GM12878 (cell line): ENCODE results near the gene SUPT3H. TPM values are rescaled to one million over a fixed set of nuclear protein-coding genes. Genes with fewer than 3 reads are reported as not detected.
"Not testable (repeated sequence)": the region's sequence is repeated elsewhere in the genome, so short reads cannot be mapped to it uniquely, and the experiment has no call there.

Source experiments
- ATAC-seq: fragments of 200-7000 bp; cut with Tn5 transposase; 3 replicates; pipeline ENCODE4 v1.9.1; 2020; ENCODE audit warnings: mild to moderate bottlenecking, moderate library complexity
- BruUV-seq: library from RNA; stranded (reverse); fragments of 400-500 nt; replicated peaks from 2 replicates; lab custom pipeline; 2021; lab: Mats Ljungman, UMichigan
- CTCF ChIA-PET: fragments of 300-600 bp; sonication (Branson Sonifier 250); formaldehyde crosslinking; extraction: SDS; loops from one replicate; lab custom pipeline; 2021; ENCODE audit warnings: inconsistent platforms; lab: Yijun Ruan, JAX
- POLR2A ChIA-PET: fragments of 350-600 bp; formaldehyde crosslinking; extraction: SDS; loops from one replicate; lab custom pipeline; 2021; ENCODE audit warnings: inconsistent platforms; lab: Charles Lee
- RAD21 ChIA-PET: fragments of 300-600 bp; sonication (Branson Sonifier 250); formaldehyde crosslinking; loops from one replicate; lab custom pipeline; 2023; ENCODE audit warnings: antibody characterized with exemption; ENCODE audit not compliant: unreplicated experiment; lab: Charles Lee
- SMC1A ChIA-PET: fragments of 300-600 bp; sonication (Branson Sonifier 250); formaldehyde crosslinking; loops from one replicate; lab custom pipeline; 2023; ENCODE audit not compliant: unreplicated experiment, uncharacterized antibody; lab: Charles Lee
- DNase-seq: peaks from one replicate; pipeline ENCODE4 v3.0.0-alpha.2; 2011; ENCODE audit warnings: low read depth, low spot score
- FAIRE-seq: peaks from 3 replicates; lab custom pipeline; 2011; peaks lifted over from hg19 to GRCh38; lab: Jason Lieb, UNC
- H2AFZ ChIP-seq: 2 replicates; pipeline ENCODE4 v1.6.0; 2011; ENCODE audit warnings: low read depth, low read length, control low read depth; ENCODE audit not compliant: control insufficient read depth
- H3K27ac ChIP-seq: 2 replicates; pipeline ENCODE4 v1.5.1; 2011; ENCODE audit warnings: control low read depth; ENCODE audit not compliant: control insufficient read depth, insufficient read depth
- H3K27me3 ChIP-seq, 2 experiments: replicated peaks in 1 of 2; 2 replicates each; pipeline versions ENCODE4 v1.6.0 to v1.6.1; 2011; ENCODE audit warnings: low read length in 1 of 2; ENCODE audit not compliant: control insufficient read depth in 2 of 2, insufficient read depth in 2 of 2
- H3K36me3 ChIP-seq, 2 experiments: 2 replicates each; pipeline ENCODE4 v1.5.1; 2011; ENCODE audit warnings: low read length in 1 of 2; ENCODE audit not compliant: control insufficient read depth in 2 of 2, insufficient read depth in 2 of 2
- H3K4me1 ChIP-seq: 2 replicates; pipeline ENCODE4 v1.6.1; 2011; ENCODE audit warnings: mild to moderate bottlenecking, low read length, moderate library complexity, mixed read lengths; ENCODE audit not compliant: control insufficient read depth, insufficient read depth
- H3K4me2 ChIP-seq: 2 replicates; pipeline ENCODE4 v1.6.0; 2011; ENCODE audit warnings: control low read depth; ENCODE audit not compliant: control insufficient read depth, insufficient read depth
- H3K4me3 ChIP-seq: fragments of 200-600 bp; sonication (generic); 2 replicates; pipeline ENCODE4 v1.5.1; 2016
- H3K79me2 ChIP-seq: 2 replicates; pipeline ENCODE4 v1.6.0; 2011; ENCODE audit warnings: low read length; ENCODE audit not compliant: control insufficient read depth, insufficient read depth
- H3K9ac ChIP-seq: 2 replicates; pipeline ENCODE4 v1.8.0; 2011; ENCODE audit warnings: low read length, control low read depth, mixed read lengths; ENCODE audit not compliant: control insufficient read depth, insufficient read depth
- H3K9me3 ChIP-seq: replicated peaks from 3 replicates; pipeline ENCODE4 v1.5.1; 2011; ENCODE audit warnings: mild to moderate bottlenecking, low read length; ENCODE audit not compliant: control insufficient read depth, insufficient read depth
- H4K20me1 ChIP-seq: 2 replicates; pipeline ENCODE4 v1.6.0; 2011; ENCODE audit not compliant: control insufficient read depth, insufficient read depth
- FOXK2 ChIP-seq: fragments of 450-650 bp; IDR thresholded peaks from 2 replicates; pipeline ENCODE4 v1.6.1; 2017; ENCODE audit warnings: mild to moderate bottlenecking, moderate library complexity
- GATAD2B ChIP-seq: fragments of 450-650 bp; conservative IDR thresholded peaks from 2 replicates; pipeline ENCODE4 v1.6.1; 2017; ENCODE audit warnings: low read depth, mild to moderate bottlenecking, moderate library complexity
- MYB ChIP-seq: fragments of 150-350 bp; IDR thresholded peaks from 2 replicates; pipeline ENCODE4 v1.6.1; 2014; ENCODE audit warnings: mild to moderate bottlenecking, low read depth, low read length, borderline replicate concordance
- SMARCA5 ChIP-seq: fragments of 450-650 bp; IDR thresholded peaks from 2 replicates; pipeline ENCODE4 v1.6.1; 2017; ENCODE audit warnings: mild to moderate bottlenecking
- WGBS: methylation state at CpG from one replicate; pipeline ENCODE4 v1.1.6; 2016; ENCODE audit warnings: low lambda C conversion rate; ENCODE audit not compliant: insufficient replicate concordance, insufficient coverage; ENCODE audit errors: missing lambda C conversion rate; 5-methylcytosine and 5-hydroxymethylcytosine counted together
- in situ Hi-C: fragments of 300-500 bp; cut with MboI; formaldehyde crosslinking; loops from 9 replicates; pipeline ENCODE4 v1.14.3; 2018; ENCODE audit warnings: mixed read lengths
- intact Hi-C: fragments of 100-400 bp; cut with micrococcal nuclease; formaldehyde crosslinking; loops from one replicate; pipeline ENCODE4 v1.14.2; 2022; ENCODE audit not compliant: unreplicated experiment
- polyA plus RNA-seq, 11 experiments: library from polyadenylated mRNA; depleted of rRNA in 4 of 11; unstranded in 6 of 11; stranded (reverse) in 5 of 11; fragments of >200 nt; fragmentation: Nextera tagmentation in 4 of 11; fragmentation: Illumina TruSeq in 1 of 11; extraction: Ambion mirVana in 4 of 11; extraction: Trizol in 1 of 11; gene quantifications; 1 replicate in 1 of 11; 2 replicates in 10 of 11; pipeline versions ENCODE4 v1.2.1 to v1.2.3, GENCODE V29; 2011 to 2016; ENCODE audit warnings: inconsistent platforms in 2 of 11, missing spikeins in 2 of 11, low read depth in 1 of 11
- total RNA-seq, 4 experiments: library from RNA; depleted of rRNA in 3 of 4; stranded (reverse); fragments of >200 nt in 3 of 4; fragmentation: Illumina TruSeq in 1 of 4; extraction: Trizol in 1 of 4; gene quantifications; 2 replicates each; pipeline versions ENCODE4 v1.2.1 to v1.2.3, GENCODE V29; 2013 to 2021
- TF ChIP-seq, protein P1 (sequence below): IDR thresholded peaks from 2 replicates; pipeline ENCODE4 v1.6.1; 2012; ENCODE audit warnings: low read length, inconsistent platforms
- TF ChIP-seq, protein P2 (sequence below): fragments of 450-650 bp; IDR thresholded peaks from 2 replicates; pipeline ENCODE4 v1.6.1; 2017; ENCODE audit warnings: mild to moderate bottlenecking, low read depth, inconsistent platforms; ENCODE audit not compliant: poor library complexity, severe bottlenecking
- TF ChIP-seq, protein P3 (sequence below): fragments of 450-650 bp; formaldehyde crosslinking; IDR thresholded peaks from 2 replicates; pipeline ENCODE4 v1.5.0; 2022; ENCODE audit warnings: mild to moderate bottlenecking, missing genetic modification characterization

The SUPT3H gene
- total and polyA plus RNA-seq, 10 of the 15 experiments (the other 5 are each of a cell fraction or from before 2014, with no cell fraction given), result 0.51 to 3.7 (median 2.0) TPM

GRCh38 chr6:45289751-45290514 lies 87.8 kb downstream of the SUPT3H start (continued):
- TF ChIP-seq, protein P1, sequence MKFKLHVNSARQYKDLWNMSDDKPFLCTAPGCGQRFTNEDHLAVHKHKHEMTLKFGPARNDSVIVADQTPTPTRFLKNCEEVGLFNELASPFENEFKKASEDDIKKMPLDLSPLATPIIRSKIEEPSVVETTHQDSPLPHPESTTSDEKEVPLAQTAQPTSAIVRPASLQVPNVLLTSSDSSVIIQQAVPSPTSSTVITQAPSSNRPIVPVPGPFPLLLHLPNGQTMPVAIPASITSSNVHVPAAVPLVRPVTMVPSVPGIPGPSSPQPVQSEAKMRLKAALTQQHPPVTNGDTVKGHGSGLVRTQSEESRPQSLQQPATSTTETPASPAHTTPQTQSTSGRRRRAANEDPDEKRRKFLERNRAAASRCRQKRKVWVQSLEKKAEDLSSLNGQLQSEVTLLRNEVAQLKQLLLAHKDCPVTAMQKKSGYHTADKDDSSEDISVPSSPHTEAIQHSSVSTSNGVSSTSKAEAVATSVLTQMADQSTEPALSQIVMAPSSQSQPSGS, result no peak
- no peak for TF ChIP-seq SMARCA5
- TF ChIP-seq GATAD2B, result no peak
- TF ChIP-seq, protein P2, sequence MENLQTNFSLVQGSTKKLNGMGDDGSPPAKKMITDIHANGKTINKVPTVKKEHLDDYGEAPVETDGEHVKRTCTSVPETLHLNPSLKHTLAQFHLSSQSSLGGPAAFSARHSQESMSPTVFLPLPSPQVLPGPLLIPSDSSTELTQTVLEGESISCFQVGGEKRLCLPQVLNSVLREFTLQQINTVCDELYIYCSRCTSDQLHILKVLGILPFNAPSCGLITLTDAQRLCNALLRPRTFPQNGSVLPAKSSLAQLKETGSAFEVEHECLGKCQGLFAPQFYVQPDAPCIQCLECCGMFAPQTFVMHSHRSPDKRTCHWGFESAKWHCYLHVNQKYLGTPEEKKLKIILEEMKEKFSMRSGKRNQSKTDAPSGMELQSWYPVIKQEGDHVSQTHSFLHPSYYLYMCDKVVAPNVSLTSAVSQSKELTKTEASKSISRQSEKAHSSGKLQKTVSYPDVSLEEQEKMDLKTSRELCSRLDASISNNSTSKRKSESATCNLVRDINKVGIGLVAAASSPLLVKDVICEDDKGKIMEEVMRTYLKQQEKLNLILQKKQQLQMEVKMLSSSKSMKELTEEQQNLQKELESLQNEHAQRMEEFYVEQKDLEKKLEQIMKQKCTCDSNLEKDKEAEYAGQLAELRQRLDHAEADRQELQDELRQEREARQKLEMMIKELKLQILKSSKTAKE, result no peak
- no peak for TF ChIP-seq MYB
- TF ChIP-seq FOXK2, result no peak
- TF ChIP-seq, protein P3, sequence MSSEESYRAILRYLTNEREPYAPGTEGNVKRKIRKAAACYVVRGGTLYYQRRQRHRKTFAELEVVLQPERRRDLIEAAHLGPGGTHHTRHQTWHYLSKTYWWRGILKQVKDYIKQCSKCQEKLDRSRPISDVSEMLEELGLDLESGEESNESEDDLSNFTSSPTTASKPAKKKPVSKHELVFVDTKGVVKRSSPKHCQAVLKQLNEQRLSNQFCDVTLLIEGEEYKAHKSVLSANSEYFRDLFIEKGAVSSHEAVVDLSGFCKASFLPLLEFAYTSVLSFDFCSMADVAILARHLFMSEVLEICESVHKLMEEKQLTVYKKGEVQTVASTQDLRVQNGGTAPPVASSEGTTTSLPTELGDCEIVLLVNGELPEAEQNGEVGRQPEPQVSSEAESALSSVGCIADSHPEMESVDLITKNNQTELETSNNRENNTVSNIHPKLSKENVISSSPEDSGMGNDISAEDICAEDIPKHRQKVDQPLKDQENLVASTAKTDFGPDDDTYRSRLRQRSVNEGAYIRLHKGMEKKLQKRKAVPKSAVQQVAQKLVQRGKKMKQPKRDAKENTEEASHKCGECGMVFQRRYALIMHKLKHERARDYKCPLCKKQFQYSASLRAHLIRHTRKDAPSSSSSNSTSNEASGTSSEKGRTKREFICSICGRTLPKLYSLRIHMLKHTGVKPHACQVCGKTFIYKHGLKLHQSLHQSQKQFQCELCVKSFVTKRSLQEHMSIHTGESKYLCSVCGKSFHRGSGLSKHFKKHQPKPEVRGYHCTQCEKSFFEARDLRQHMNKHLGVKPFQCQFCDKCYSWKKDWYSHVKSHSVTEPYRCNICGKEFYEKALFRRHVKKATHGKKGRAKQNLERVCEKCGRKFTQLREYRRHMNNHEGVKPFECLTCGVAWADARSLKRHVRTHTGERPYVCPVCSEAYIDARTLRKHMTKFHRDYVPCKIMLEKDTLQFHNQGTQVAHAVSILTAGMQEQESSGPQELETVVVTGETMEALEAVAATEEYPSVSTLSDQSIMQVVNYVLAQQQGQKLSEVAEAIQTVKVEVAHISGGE (CRISPR knock-in tag), result no peak
- TF ChIP-seq, all 136 proteins: peak for 0

DNA sequence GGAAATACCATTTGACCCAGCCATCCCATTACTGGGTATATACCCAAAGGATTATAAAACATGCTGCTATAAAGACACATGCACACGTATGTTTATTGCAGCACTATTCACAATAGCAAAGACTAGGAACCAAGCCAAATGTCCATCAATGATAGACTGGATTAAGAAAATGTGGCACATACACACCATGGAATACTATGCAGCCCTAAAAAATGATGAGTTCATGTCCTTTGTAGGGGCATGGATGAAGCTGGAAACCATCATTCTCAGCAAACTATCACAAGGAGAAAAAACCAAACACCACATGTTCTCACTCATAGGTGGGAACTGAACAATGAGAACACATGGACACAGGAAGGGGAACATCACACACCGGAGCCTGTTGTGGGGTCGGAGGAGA lies 91.0 kb downstream of the SUPT3H start:
- H3K4me2 ChIP-seq, H3K79me2 ChIP-seq, CTCF ChIA-PET, H4K20me1 ChIP-seq, H3K9me3 ChIP-seq, POLR2A ChIA-PET, H3K4me1 ChIP-seq, H3K36me3 ChIP-seq, FAIRE-seq, H2AFZ ChIP-seq, BruUV-seq, in situ Hi-C loops, ATAC-seq, DNase-seq, H3K27ac ChIP-seq, SMC1A ChIA-PET, H3K9ac ChIP-seq, H3K4me3 ChIP-seq, H3K27me3 ChIP-seq, RAD21 ChIA-PET, intact Hi-C loops: not testable (repeated sequence)
- 80% methylated on average over 3 of the region's 3 CpGs for WGBS
